Measurements from ENCODE around the gene ARHGAP1.
"Not testable (repeated sequence)": the region's sequence is repeated elsewhere in the genome, so short reads cannot be mapped to it uniquely, and the experiment has no call there.

Gene ARHGAP1

DNA sequence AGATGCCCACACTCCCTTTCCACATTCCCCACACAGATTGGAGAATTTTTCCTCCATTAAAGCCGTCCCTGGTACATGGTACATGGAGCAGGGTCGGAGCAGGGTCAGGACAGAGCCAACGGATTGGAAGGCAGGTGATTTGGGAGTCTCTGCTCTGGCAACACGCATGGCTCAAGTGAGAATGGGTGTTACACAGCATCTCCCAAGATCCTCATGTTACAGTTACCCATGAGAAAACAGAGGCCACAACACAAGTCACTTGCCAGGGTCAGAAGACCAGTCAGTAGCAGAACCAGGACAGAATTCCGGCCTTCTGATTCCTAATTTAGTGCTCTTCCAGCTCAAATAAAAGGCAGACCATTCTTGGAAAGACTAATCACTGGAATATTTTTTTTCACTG, 10.9 kb upstream of the ARHGAP1 start:
- Histone ChIP-seq H3K27ac (ENCODE audit: low read depth, low read length) (peak overlapping the region; percentile 68), H3K9me3 (ENCODE audit: control insufficient read depth in 5 of 5, low read length in 5 of 5) (no peaks in the 10 kb centered on the region), H3K4me3 (ENCODE audit: low read depth in 1 of 5, low read length in 5 of 5) (no peak overlapping the region), H3K27me3 (ENCODE audit: control insufficient read depth in 5 of 5, insufficient read depth in 4 of 5, low read length in 5 of 5) (no peaks in the 10 kb centered on the region), H3K36me3 (ENCODE audit: control insufficient read depth in 5 of 5, insufficient read depth in 5 of 5, low read length in 5 of 5) (peaks cover 0 to 13% (median 10%) of the 10 kb centered on the region in 5 donors), H3K4me1 (ENCODE audit: control insufficient read depth in 5 of 5, insufficient read depth in 5 of 5, low read length in 5 of 5) (peaks cover 0 to 2% (median 0%) of the 10 kb centered on the region in 5 donors), H3K9ac (ENCODE audit: low read length in 5 of 5) (no peak overlapping the region)

DNA sequence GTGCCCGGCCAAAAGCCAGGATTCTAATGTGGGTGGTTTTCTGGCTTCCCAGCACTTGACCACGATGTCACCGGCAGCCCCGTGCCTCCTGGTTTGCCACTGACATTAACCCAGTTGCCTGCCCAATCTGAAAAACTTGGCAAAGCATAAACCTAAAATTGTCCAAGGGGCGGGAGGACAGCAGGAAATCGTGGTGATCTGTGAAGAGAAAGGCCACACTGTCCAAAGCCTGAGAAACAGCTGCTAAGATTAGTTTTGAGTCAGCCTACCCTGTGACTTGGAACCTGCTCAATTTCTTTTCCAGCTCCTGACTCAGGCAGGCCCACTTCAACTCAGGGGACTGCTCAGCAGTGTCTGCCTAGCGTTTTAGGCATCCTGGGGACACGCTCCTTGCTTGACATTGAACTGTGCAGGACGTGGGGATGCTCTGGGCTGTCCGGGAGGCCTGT, 10.4 kb upstream of the ARHGAP1 start:
- Histone ChIP-seq H3K36me3 (ENCODE audit: control insufficient read depth in 5 of 5, insufficient read depth in 5 of 5, low read length in 5 of 5) (peaks cover under 1 to 17% (median 15%) of the 10 kb centered on the region in 5 donors), H3K9ac (ENCODE audit: low read length in 5 of 5) (no peak overlapping the region), H3K4me3 (ENCODE audit: low read depth in 1 of 5, low read length in 5 of 5) (no peak overlapping the region), H3K27ac (ENCODE audit: low read depth, low read length) (peak overlapping the region; percentile 68), H3K4me1 (ENCODE audit: control insufficient read depth in 5 of 5, insufficient read depth in 5 of 5, low read length in 5 of 5) (peaks cover 0 to 2% (median 0%) of the 10 kb centered on the region in 5 donors), H3K27me3 (ENCODE audit: control insufficient read depth in 5 of 5, insufficient read depth in 4 of 5, low read length in 5 of 5) (no peaks in the 10 kb centered on the region), H3K9me3 (ENCODE audit: control insufficient read depth in 5 of 5, low read length in 5 of 5) (no peaks in the 10 kb centered on the region)

DNA sequence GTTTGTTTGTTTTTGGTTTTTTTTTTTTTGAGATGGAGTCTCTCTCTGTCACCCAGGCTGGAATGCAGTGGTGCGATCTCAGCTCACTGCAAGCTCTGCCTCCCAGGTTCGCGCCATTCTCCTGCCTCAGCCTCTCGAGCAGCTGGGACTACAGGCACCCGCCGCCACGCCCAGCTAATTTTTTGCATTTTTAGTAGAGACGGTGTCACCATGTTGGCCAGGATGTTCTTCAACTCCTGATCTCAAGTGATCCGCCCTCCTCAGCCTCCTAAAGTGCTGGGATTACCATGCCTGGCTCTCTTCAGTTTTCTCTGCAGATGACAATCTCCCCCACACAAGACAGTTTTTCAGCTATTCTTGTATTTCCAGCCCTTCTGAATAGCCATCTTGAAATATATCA, 8.9 kb upstream of the ARHGAP1 start:
- H3K27me3 ChIP-seq (ENCODE audit: control insufficient read depth in 5 of 5, insufficient read depth in 4 of 5, low read length in 5 of 5); H3K27ac ChIP-seq (ENCODE audit: low read depth, low read length); H3K9ac ChIP-seq (ENCODE audit: low read length in 5 of 5); H3K4me1 ChIP-seq (ENCODE audit: control insufficient read depth in 5 of 5, insufficient read depth in 5 of 5, low read length in 5 of 5); H3K4me3 ChIP-seq (ENCODE audit: low read depth in 1 of 5, low read length in 5 of 5); H3K9me3 ChIP-seq (ENCODE audit: control insufficient read depth in 5 of 5, low read length in 5 of 5): not testable (repeated sequence)
- H3K36me3 ChIP-seq (ENCODE audit: control insufficient read depth in 5 of 5, insufficient read depth in 5 of 5, low read length in 5 of 5) = peaks cover 2 to 32% (median 30%) of the 10 kb centered on the region in 5 donors

DNA sequence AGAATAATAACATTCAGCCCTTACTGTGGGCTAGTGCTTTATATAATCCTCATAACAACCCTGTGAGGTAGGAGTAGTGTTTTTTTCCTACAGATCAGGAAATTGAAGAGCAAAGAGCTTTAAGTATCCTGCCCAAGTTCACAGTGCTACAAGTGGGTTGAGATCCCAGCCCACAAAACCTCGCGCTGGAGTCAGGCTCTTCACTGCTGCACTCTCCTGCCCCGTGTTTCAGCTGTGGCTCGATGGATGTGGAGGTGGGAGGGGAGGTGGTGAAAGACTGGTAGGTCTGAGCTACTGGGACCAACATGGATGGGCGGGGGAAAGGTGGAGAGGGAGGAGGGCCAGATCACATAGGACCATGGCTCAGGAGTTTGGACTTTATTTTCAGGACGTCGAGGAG, 6.5 kb upstream of the ARHGAP1 start:
- H3K27ac ChIP-seq (ENCODE audit: low read depth, low read length) = no peak overlapping the region
- peaks cover 0 to 9% (median 1%) of the 10 kb centered on the region in 5 donors for H3K4me1 ChIP-seq (ENCODE audit: control insufficient read depth in 5 of 5, insufficient read depth in 5 of 5, low read length in 5 of 5)
- peaks cover 6 to 53% (median 48%) of the 10 kb centered on the region in 5 donors for H3K36me3 ChIP-seq (ENCODE audit: control insufficient read depth in 5 of 5, insufficient read depth in 5 of 5, low read length in 5 of 5)
- no peak overlapping the region for H3K9ac ChIP-seq (ENCODE audit: low read length in 5 of 5)
- no peaks in the 10 kb centered on the region for H3K27me3 ChIP-seq (ENCODE audit: control insufficient read depth in 5 of 5, insufficient read depth in 4 of 5, low read length in 5 of 5)
- no peaks in the 10 kb centered on the region for H3K9me3 ChIP-seq (ENCODE audit: control insufficient read depth in 5 of 5, low read length in 5 of 5)
- H3K4me3 ChIP-seq (ENCODE audit: low read depth in 1 of 5, low read length in 5 of 5) = no peak overlapping the region

DNA sequence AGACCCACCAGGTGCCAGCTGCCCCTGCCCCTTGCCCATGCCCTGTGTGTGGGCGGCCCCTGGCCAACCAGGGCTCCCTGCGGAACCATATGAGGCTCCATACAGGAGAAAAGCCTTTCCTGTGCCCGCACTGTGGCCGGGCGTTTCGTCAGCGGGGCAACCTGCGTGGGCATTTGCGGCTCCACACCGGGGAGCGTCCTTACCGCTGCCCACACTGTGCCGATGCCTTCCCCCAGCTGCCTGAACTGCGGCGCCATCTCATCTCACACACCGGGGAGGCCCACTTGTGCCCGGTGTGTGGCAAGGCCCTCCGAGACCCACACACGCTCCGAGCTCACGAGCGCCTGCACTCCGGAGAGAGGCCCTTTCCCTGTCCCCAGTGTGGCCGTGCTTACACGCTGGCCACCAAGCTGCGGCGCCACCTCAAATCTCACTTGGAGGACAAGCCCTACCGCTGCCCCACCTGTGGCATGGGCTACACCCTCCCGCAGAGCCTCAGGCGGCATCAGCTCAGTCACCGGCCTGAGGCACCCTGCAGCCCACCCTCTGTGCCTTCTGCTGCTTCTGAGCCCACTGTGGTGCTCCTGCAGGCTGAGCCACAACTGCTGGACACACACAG, 4.8 kb upstream of the ARHGAP1 start:
- no peaks in the 10 kb centered on the region for H3K27me3 ChIP-seq (ENCODE audit: control insufficient read depth in 5 of 5, insufficient read depth in 4 of 5, low read length in 5 of 5)
- no peak overlapping the region for H3K4me3 ChIP-seq (ENCODE audit: low read depth in 1 of 5, low read length in 5 of 5)
- peaks cover 4 to 19% (median 10%) of the 10 kb centered on the region in 5 donors for H3K4me1 ChIP-seq (ENCODE audit: control insufficient read depth in 5 of 5, insufficient read depth in 5 of 5, low read length in 5 of 5)
- H3K36me3 ChIP-seq (ENCODE audit: control insufficient read depth in 5 of 5, insufficient read depth in 5 of 5, low read length in 5 of 5) = peaks cover 6 to 53% (median 48%) of the 10 kb centered on the region in 5 donors
- H3K9me3 ChIP-seq (ENCODE audit: control insufficient read depth in 5 of 5, low read length in 5 of 5) = no peaks in the 10 kb centered on the region
- no peak overlapping the region for H3K27ac ChIP-seq (ENCODE audit: low read depth, low read length)
- no peak overlapping the region for H3K9ac ChIP-seq (ENCODE audit: low read length in 5 of 5)

DNA sequence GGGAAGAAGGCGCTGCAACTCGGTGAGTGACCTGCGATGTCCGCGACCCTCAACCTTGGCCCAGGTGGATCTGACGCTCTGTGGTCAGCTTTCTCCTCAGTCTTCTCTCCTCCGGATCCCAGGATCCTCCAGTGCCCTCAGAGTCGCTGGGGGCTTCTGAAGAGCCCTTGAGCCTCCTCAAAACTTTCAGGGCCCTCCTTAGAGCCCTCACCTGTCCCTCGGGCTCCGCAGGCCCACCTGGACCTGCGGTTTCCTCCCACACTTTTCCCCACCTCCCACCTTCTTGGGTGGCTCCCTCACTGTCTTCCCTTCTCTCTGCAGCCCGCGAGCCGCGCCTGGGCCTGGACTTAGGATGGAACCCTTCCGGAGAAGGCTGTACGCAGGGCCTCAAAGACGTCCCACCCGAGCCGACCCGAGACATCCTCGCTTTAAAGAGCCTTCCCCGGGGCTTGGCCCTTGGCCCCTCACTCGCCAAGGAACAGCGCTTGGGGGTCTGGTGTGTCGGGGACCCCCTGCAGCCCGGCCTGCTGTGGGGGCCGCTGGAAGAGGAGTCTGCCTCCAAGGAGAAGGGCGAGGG, 747 bp upstream of the ARHGAP1 start:
- Histone ChIP-seq H3K9ac (ENCODE audit: low read length in 5 of 5) (peak overlapping the region; percentile 87 to 100 (median 95)), H3K4me1 (ENCODE audit: control insufficient read depth in 5 of 5, insufficient read depth in 5 of 5, low read length in 5 of 5) (peaks cover 10 to 58% (median 47%) of the 10 kb centered on the region in 5 donors), H3K27ac (ENCODE audit: low read depth, low read length) (peak overlapping the region; percentile 95), H3K4me3 (ENCODE audit: low read depth in 1 of 5, low read length in 5 of 5) (peak overlapping the region; percentile 98 to 100 (median 99)), H3K27me3 (ENCODE audit: control insufficient read depth in 5 of 5, insufficient read depth in 4 of 5, low read length in 5 of 5) (no peaks in the 10 kb centered on the region), H3K36me3 (ENCODE audit: control insufficient read depth in 5 of 5, insufficient read depth in 5 of 5, low read length in 5 of 5) (peaks cover 6 to 42% (median 39%) of the 10 kb centered on the region in 5 donors), H3K9me3 (ENCODE audit: control insufficient read depth in 5 of 5, low read length in 5 of 5) (no peaks in the 10 kb centered on the region)

DNA sequence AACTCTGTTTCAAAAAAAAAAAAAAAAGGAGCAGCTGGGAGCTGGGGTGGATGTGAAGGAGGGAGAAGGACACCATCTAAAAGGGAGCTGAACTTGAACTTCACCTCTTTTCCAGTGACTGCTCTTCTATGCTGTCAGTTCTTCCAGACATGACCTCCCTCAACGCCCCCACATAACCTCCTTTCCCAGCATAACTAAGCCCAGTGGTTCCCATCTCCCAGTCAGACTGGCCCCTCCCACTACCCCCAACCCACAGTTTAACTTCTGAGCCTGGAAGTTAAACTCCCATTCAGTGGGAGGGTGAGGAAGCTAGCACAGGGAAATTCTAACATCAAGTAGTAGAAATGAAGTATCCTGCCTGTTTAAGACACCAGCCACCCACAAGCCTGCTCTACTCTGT, 1.8 kb downstream of the ARHGAP1 start:
- no peaks in the 10 kb centered on the region for H3K27me3 ChIP-seq (ENCODE audit: control insufficient read depth in 5 of 5, insufficient read depth in 4 of 5, low read length in 5 of 5)
- H3K9ac ChIP-seq (ENCODE audit: low read length in 5 of 5) = peak overlapping the region in 1 of 5 donors; percentile 11
- H3K4me1 ChIP-seq (ENCODE audit: control insufficient read depth in 5 of 5, insufficient read depth in 5 of 5, low read length in 5 of 5) = peaks cover 10 to 78% (median 65%) of the 10 kb centered on the region in 5 donors
- H3K27ac ChIP-seq (ENCODE audit: low read depth, low read length) = no peak overlapping the region
- no peaks in the 10 kb centered on the region for H3K9me3 ChIP-seq (ENCODE audit: control insufficient read depth in 5 of 5, low read length in 5 of 5)
- H3K4me3 ChIP-seq (ENCODE audit: low read depth in 1 of 5, low read length in 5 of 5) = peak overlapping the region in 1 of 5 donors; percentile 98
- peaks cover 4 to 44% (median 38%) of the 10 kb centered on the region in 5 donors for H3K36me3 ChIP-seq (ENCODE audit: control insufficient read depth in 5 of 5, insufficient read depth in 5 of 5, low read length in 5 of 5)

DNA sequence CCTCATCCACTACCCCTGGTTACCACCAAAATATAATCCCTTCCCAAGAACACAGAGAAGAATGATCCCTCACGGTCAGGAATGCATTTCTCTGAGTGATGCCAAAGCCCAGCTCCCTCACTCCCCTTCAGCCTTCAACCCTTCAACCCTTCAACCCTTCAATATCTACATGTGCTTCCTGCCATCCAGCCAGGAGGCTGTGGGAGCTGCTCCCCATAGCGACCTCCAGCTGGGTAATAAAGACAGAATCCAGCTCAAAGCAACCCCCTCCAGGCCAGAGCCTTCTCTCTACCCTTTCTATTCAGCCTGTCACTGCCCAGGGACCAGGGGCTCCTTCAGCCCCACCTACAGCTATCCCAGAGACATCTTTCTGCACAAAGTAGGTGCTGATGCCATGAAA, 2.7 kb downstream of the ARHGAP1 start:
- Histone ChIP-seq H3K9ac (ENCODE audit: low read length in 5 of 5) (peak overlapping the region in 3 of 5 donors; percentile 8 to 59 (median 17)), H3K27me3 (ENCODE audit: control insufficient read depth in 5 of 5, insufficient read depth in 4 of 5, low read length in 5 of 5) (no peaks in the 10 kb centered on the region), H3K4me1 (ENCODE audit: control insufficient read depth in 5 of 5, insufficient read depth in 5 of 5, low read length in 5 of 5) (peaks cover 10 to 80% (median 67%) of the 10 kb centered on the region in 5 donors), H3K4me3 (ENCODE audit: low read depth in 1 of 5, low read length in 5 of 5) (peak overlapping the region in 1 of 5 donors; percentile 17), H3K9me3 (ENCODE audit: control insufficient read depth in 5 of 5, low read length in 5 of 5) (no peaks in the 10 kb centered on the region), H3K36me3 (ENCODE audit: control insufficient read depth in 5 of 5, insufficient read depth in 5 of 5, low read length in 5 of 5) (peaks cover 0 to 40% (median 36%) of the 10 kb centered on the region in 5 donors), H3K27ac (ENCODE audit: low read depth, low read length) (peak overlapping the region; percentile 17)

DNA sequence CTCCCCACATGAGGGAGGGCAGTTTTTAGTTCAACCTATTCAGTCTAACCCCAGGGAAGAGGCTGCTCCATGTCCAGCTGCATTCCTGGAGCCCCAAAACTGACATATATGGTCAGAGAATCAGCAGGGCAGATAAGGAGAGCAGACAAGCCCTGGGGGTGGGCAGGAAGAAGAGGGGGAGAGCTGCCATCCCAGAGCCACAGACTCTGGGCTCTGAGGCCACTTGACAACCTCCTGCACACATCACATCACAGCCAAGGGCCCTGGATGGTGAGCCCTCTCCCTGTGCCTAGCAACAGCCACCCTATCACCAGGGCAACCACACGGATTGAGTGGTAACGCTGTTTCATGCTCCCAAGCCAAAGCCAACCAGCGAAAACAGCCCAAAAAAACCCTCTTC, 3.1 kb downstream of the ARHGAP1 start:
- H3K9me3 ChIP-seq (ENCODE audit: control insufficient read depth in 5 of 5, low read length in 5 of 5) = no peaks in the 10 kb centered on the region
- peak overlapping the region in 1 of 5 donors; percentile 17 for H3K4me3 ChIP-seq (ENCODE audit: low read depth in 1 of 5, low read length in 5 of 5)
- H3K27ac ChIP-seq (ENCODE audit: low read depth, low read length) = no peak overlapping the region
- H3K36me3 ChIP-seq (ENCODE audit: control insufficient read depth in 5 of 5, insufficient read depth in 5 of 5, low read length in 5 of 5) = peaks cover 0 to 38% (median 35%) of the 10 kb centered on the region in 5 donors
- peak overlapping the region in 2 of 5 donors; percentile 17 to 59 for H3K9ac ChIP-seq (ENCODE audit: low read length in 5 of 5)
- no peaks in the 10 kb centered on the region for H3K27me3 ChIP-seq (ENCODE audit: control insufficient read depth in 5 of 5, insufficient read depth in 4 of 5, low read length in 5 of 5)
- H3K4me1 ChIP-seq (ENCODE audit: control insufficient read depth in 5 of 5, insufficient read depth in 5 of 5, low read length in 5 of 5) = peaks cover 10 to 76% (median 67%) of the 10 kb centered on the region in 5 donors

DNA sequence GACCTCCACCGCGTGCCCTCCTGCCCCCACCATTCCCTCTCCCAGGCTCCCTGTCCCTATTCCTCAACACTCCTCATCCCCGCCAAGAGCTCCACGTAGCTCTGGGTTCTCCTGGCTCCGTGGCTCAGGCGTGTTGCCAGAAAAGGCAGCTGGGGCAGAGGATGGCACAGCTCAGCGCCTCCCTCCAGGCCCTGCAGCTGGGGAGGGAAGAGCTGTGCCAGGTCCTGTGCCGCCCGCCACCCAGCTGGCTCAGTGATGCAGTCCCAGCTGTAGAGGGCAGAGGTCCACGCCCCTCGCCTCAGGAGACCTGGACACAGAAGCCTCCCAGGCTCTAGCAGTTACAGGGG, 4.2 kb downstream of the ARHGAP1 start:
- Histone ChIP-seq H3K36me3 (ENCODE audit: control insufficient read depth in 5 of 5, insufficient read depth in 5 of 5, low read length in 5 of 5) (peaks cover 0 to 46% (median 43%) of the 10 kb centered on the region in 5 donors), H3K9me3 (ENCODE audit: control insufficient read depth in 5 of 5, low read length in 5 of 5) (no peaks in the 10 kb centered on the region), H3K4me3 (ENCODE audit: low read depth in 1 of 5, low read length in 5 of 5) (no peak overlapping the region), H3K27me3 (ENCODE audit: control insufficient read depth in 5 of 5, insufficient read depth in 4 of 5, low read length in 5 of 5) (no peaks in the 10 kb centered on the region), H3K4me1 (ENCODE audit: control insufficient read depth in 5 of 5, insufficient read depth in 5 of 5, low read length in 5 of 5) (peaks cover 7 to 66% (median 60%) of the 10 kb centered on the region in 5 donors), H3K9ac (ENCODE audit: low read length in 5 of 5) (peak overlapping the region in 1 of 5 donors; percentile 29), H3K27ac (ENCODE audit: low read depth, low read length) (no peak overlapping the region)
